ENCODE results near the gene DLG5. TPM values are rescaled to one million over a fixed set of nuclear protein-coding genes. Genes with fewer than 3 reads are reported as not detected.

The DLG5 gene
- total and polyA plus RNA-seq, 2 experiments from 2014 or later = 15.5 to 29.3 TPM

DNA sequence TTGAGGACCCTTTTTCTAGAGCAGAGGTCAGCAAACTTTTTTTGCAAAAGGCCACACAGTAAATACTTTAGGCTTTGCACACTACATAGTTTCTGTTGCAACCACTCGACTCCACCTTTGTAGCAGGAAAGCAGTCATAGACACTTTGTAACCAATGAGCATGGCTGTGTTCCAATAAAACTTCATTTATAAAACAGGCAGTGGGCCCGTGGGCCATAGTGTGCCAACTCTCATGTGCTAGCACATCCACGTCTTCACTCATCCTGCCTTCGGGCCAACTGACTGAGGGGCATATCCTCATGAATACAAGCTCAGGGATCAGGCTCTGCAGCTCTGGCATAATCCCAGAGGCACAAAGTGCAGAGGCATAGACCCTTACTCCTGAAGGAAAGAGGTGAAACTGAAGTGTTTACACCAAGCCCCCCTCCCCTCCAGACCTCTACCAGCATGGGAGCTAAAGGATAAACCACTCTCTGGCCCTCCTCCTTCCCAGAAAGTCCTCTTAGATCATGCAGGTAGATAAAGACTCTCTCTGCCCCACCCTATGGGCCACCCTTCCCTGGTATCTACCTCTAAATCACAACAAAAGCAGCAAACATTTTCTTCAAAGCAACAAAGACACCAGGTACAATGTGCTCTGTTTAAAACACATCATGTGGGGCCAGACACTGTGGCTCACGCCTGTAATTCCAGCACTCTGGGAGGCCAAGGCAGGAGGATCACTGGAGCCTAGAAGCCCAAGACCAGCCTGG is 71.0 kb downstream of the DLG5 start:
- TF ChIP-seq, protein P1, sequence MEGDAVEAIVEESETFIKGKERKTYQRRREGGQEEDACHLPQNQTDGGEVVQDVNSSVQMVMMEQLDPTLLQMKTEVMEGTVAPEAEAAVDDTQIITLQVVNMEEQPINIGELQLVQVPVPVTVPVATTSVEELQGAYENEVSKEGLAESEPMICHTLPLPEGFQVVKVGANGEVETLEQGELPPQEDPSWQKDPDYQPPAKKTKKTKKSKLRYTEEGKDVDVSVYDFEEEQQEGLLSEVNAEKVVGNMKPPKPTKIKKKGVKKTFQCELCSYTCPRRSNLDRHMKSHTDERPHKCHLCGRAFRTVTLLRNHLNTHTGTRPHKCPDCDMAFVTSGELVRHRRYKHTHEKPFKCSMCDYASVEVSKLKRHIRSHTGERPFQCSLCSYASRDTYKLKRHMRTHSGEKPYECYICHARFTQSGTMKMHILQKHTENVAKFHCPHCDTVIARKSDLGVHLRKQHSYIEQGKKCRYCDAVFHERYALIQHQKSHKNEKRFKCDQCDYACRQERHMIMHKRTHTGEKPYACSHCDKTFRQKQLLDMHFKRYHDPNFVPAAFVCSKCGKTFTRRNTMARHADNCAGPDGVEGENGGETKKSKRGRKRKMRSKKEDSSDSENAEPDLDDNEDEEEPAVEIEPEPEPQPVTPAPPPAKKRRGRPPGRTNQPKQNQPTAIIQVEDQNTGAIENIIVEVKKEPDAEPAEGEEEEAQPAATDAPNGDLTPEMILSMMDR (IDR thresholded peaks at IDR 0.05; ENCODE audit: poor library complexity) = no peak
- TF ChIP-seq EZH2 (IDR thresholded peaks at IDR 0.05; ENCODE audit: borderline replicate concordance) (no peak), EZH2phosphoT487 (IDR thresholded peaks at IDR 0.05; ENCODE audit: low read depth, severe bottlenecking, unreplicated experiment) (no peak)
- H2AFZ ChIP-seq = no peak overlapping the region
- H3K4me3 ChIP-seq = no peak overlapping the region
- no peaks in the 10 kb centered on the region for H3K4me1 ChIP-seq (ENCODE audit: insufficient read depth)
- H3K9me2 ChIP-seq (replicated peaks; ENCODE audit: insufficient read depth) = no peaks in the 10 kb centered on the region
- H3K4me2 ChIP-seq = no peak overlapping the region
- H3K79me2 ChIP-seq = peaks cover 16% of the 10 kb centered on the region
- H4K20me1 ChIP-seq (ENCODE audit: insufficient read depth, poor library complexity, severe bottlenecking) = no peaks in the 10 kb centered on the region
- H3K27me3 ChIP-seq = no peaks in the 10 kb centered on the region
- 81% methylated on average over 5 of the region's 5 CpGs for WGBS (ENCODE audit: low lambda C conversion rate, missing lambda C conversion rate)
- H3K9me3 ChIP-seq (ENCODE audit: low read depth) = no peaks in the 10 kb centered on the region
- no peaks in the 10 kb centered on the region for H3K36me3 ChIP-seq (replicated peaks; ENCODE audit: insufficient read depth, low read depth)
- DNase-seq (ENCODE audit: low spot score) = no peak
- no peak overlapping the region for H3K27ac ChIP-seq

DNA sequence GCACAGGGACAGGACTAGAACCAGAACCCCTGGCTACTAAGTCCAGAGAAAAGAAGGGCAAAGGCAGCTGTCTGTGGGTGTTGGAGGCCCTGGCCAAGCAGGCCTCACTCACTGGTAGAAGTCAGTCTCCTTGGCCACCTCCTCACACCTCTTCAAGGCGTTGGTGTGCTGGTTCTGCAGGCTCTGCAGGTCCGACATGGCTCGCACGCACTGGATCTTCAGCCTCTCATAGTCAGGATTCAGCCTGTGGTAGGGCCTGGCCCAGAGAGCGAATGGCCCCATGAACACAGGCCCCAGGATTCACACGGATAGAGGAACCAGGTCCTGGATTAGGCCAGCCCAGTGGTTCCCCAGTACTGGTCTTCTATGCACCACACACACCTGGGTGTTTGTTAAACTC is 72.4 kb downstream of the DLG5 start:
- peaks cover 9% of the 10 kb centered on the region for H3K79me2 ChIP-seq
- TF ChIP-seq, protein P1 (IDR thresholded peaks at IDR 0.05; ENCODE audit: poor library complexity) = no peak
- TF ChIP-seq EZH2 (IDR thresholded peaks at IDR 0.05; ENCODE audit: borderline replicate concordance) = no peak
- no peak for TF ChIP-seq EZH2phosphoT487 (IDR thresholded peaks at IDR 0.05; ENCODE audit: low read depth, severe bottlenecking, unreplicated experiment)
- H3K4me1 ChIP-seq (ENCODE audit: insufficient read depth) = peaks cover 6% of the 10 kb centered on the region
- H3K4me2 ChIP-seq = no peak overlapping the region
- no peak overlapping the region for H3K4me3 ChIP-seq
- H3K9me2 ChIP-seq (replicated peaks; ENCODE audit: insufficient read depth) = no peaks in the 10 kb centered on the region
- H4K20me1 ChIP-seq (ENCODE audit: insufficient read depth, poor library complexity, severe bottlenecking) = no peaks in the 10 kb centered on the region
- no peaks in the 10 kb centered on the region for H3K27me3 ChIP-seq
- no peaks in the 10 kb centered on the region for H3K36me3 ChIP-seq (replicated peaks; ENCODE audit: insufficient read depth, low read depth)
- DNase-seq (ENCODE audit: low spot score) = no peak
- no peaks in the 10 kb centered on the region for H3K9me3 ChIP-seq (ENCODE audit: low read depth)
- H3K27ac ChIP-seq = no peak overlapping the region
- no peak overlapping the region for H2AFZ ChIP-seq
- WGBS (ENCODE audit: low lambda C conversion rate, missing lambda C conversion rate) = 93% methylated on average over 6 of the region's 6 CpGs

DNA sequence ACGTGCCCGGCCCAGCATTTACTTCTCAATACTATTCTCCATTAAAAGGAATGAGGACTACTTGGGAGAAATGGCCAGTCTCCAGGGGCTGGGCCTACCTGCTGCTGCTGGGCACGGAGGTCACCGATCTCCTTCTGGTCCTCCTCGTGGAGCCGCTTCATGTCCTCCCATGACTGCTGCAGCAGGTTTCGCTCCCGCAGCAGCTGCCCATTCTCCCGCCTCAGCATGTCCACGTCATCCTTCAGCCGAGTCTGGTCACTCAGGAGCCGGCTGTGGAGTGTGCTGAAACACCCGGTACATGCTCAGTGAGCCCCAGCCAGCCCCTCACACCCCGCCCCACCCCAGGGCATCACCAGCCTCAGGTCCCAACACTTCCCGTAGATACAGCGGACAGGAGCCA is 73.3 kb downstream of the DLG5 start:
- Histone ChIP-seq H3K79me2 (peaks cover 5% of the 10 kb centered on the region), H3K4me1 (ENCODE audit: insufficient read depth) (peaks cover 15% of the 10 kb centered on the region), H2AFZ (no peak overlapping the region), H3K36me3 (replicated peaks; ENCODE audit: insufficient read depth, low read depth) (no peaks in the 10 kb centered on the region), H3K4me3 (no peak overlapping the region), H3K27me3 (no peaks in the 10 kb centered on the region), H3K9me2 (replicated peaks; ENCODE audit: insufficient read depth) (no peaks in the 10 kb centered on the region), H3K4me2 (no peak overlapping the region), H3K9me3 (ENCODE audit: low read depth) (no peaks in the 10 kb centered on the region), H3K27ac (no peak overlapping the region), H4K20me1 (ENCODE audit: insufficient read depth, poor library complexity, severe bottlenecking) (no peaks in the 10 kb centered on the region)
- WGBS (ENCODE audit: low lambda C conversion rate, missing lambda C conversion rate) = 97% methylated on average over 16 of the region's 16 CpGs
- DNase-seq (ENCODE audit: low spot score) = no peak
- no peak for TF ChIP-seq EZH2 (IDR thresholded peaks at IDR 0.05; ENCODE audit: borderline replicate concordance)
- TF ChIP-seq EZH2phosphoT487 (IDR thresholded peaks at IDR 0.05; ENCODE audit: low read depth, severe bottlenecking, unreplicated experiment) = no peak
- TF ChIP-seq, protein P1 (IDR thresholded peaks at IDR 0.05; ENCODE audit: poor library complexity) = no peak
